H1 (cell line): ENCODE data around the gene PHKA1.

ENCODE experiments used
- BACH1 ChIP-seq: IDR thresholded peaks from 2 replicates; pipeline ENCODE4 v1.6.1; 2012; ENCODE audit warnings: low read length, improper control_type of control experiment
- TF ChIP-seq, protein P1 (sequence below), 3 experiments: IDR thresholded peaks; 1 replicate in 2 of 3; 2 replicates in 1 of 3; pipeline versions ENCODE4 v1.5.1 to v1.6.1; 2011; ENCODE audit warnings: low read length in 3 of 3, mild to moderate bottlenecking in 3 of 3, inconsistent platforms in 2 of 3, low read depth in 1 of 3, moderate library complexity in 1 of 3; ENCODE audit not compliant: insufficient read depth in 1 of 3; ENCODE audit errors: control extremely low read depth in 1 of 3

GRCh38 chrX:72687396-72687795 lies 26.7 kb downstream of the PHKA1 start:
- TF ChIP-seq, protein P1, sequence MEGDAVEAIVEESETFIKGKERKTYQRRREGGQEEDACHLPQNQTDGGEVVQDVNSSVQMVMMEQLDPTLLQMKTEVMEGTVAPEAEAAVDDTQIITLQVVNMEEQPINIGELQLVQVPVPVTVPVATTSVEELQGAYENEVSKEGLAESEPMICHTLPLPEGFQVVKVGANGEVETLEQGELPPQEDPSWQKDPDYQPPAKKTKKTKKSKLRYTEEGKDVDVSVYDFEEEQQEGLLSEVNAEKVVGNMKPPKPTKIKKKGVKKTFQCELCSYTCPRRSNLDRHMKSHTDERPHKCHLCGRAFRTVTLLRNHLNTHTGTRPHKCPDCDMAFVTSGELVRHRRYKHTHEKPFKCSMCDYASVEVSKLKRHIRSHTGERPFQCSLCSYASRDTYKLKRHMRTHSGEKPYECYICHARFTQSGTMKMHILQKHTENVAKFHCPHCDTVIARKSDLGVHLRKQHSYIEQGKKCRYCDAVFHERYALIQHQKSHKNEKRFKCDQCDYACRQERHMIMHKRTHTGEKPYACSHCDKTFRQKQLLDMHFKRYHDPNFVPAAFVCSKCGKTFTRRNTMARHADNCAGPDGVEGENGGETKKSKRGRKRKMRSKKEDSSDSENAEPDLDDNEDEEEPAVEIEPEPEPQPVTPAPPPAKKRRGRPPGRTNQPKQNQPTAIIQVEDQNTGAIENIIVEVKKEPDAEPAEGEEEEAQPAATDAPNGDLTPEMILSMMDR (IDR thresholded peaks at IDR 0.05; ENCODE audit: control extremely low read depth in 1 of 3, insufficient read depth in 1 of 3, low read depth in 1 of 3, low read length in 3 of 3), result no peak
- TF ChIP-seq BACH1, result no peak
